H1 (cell line): ENCODE measurements around the gene FLNC. TPM values are rescaled to one million over a fixed set of nuclear protein-coding genes. Genes with fewer than 3 reads are reported as not detected.

Experiments used
- polyA plus RNA-seq, 7 experiments: library from polyadenylated mRNA; depleted of rRNA in 3 of 7; stranded (reverse) in 5 of 7; unstranded in 2 of 7; fragments of >200 nt in 5 of 7; fragments of 200-250 nt in 2 of 7; gene quantifications; 1 replicate in 5 of 7; 2 replicates in 1 of 7; 4 replicates in 1 of 7; pipeline versions ENCODE4 v1.2.1 to v1.2.3, GENCODE V29; 2011 to 2013; ENCODE audit warnings: missing spikeins in 2 of 7, mixed read lengths in 2 of 7
- total RNA-seq: library from RNA; stranded (reverse); fragmentation: NEBNext Ultra II Directional; extraction: Animal tissue kit (Norgen Biotek cat#: 25700); gene quantifications from 2 replicates; pipeline ENCODE4 v1.2.1, GENCODE V29; 2021
- TF ChIP-seq, protein P1 (sequence below): IDR thresholded peaks from 2 replicates; pipeline ENCODE4 v1.6.1; 2011; ENCODE audit warnings: low read length, improper control_type of control experiment

FLNC gene
- total and polyA plus RNA-seq, 2 of the 8 experiments (the other 6 are each of a cell fraction or from before 2014, with no cell fraction given): 1.9 to 10.7 TPM

DNA sequence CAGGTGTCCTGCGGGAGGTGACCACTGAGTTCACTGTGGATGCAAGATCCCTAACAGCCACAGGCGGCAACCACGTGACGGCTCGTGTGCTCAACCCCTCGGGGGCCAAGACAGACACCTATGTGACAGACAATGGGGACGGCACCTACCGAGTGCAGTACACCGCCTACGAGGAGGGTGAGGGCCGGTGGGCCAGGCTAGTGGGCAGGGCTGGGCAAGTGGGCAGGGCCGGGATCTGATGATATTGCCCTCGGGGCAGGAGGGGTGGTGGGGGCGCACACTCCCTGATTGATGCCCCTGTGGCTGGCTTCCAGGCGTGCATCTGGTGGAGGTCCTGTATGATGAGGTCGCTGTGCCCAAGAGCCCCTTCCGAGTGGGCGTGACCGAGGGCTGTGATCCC lies 15.8 kb downstream of the FLNC start (continued):
- TF ChIP-seq, protein P1, sequence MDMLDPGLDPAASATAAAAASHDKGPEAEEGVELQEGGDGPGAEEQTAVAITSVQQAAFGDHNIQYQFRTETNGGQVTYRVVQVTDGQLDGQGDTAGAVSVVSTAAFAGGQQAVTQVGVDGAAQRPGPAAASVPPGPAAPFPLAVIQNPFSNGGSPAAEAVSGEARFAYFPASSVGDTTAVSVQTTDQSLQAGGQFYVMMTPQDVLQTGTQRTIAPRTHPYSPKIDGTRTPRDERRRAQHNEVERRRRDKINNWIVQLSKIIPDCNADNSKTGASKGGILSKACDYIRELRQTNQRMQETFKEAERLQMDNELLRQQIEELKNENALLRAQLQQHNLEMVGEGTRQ: no peak
